Measurements from ENCODE around the gene MYO1B.

DNA sequence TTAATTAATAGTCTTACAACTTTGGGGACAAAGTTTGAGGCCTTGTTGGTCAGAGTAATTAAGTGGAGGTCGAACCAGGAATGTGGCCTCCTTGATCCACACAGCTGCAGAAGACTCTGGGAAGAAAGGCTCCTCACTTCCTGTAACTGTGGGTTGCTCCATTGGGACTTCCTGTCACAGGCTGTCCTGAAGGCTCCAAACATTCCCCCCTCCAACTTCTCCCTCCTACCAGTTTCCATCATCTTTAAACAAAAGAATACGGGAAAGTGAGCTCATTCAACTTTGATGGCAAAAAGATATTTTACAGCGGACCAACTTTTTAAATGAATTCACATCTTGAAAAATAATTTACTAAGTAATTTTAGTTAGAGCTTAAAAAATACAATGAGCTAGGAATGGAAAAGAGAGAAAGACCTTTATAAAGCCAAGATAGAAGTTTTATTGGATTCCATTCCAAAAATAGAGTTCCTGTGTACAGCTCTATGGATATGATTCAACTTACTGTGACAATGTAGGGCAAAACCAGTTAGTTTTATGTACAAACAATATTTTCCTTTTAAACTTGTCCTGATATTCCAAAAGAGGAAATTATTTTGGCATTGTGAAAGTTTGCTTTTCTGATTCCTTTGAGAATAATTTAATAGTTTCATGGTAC, 220.7 kb downstream of the MYO1B start:
- TF ChIP-seq CTCF (IDR thresholded peaks at IDR 0.05) (no peak), POLR2A (IDR thresholded peaks at IDR 0.05) (no peak), EP300 (IDR thresholded peaks at IDR 0.05) (no peak)
